ENCODE data around the gene NME3. TPM values are rescaled to one million over a fixed set of nuclear protein-coding genes. Genes with fewer than 3 reads are reported as not detected.

The NME3 gene
- total and polyA plus RNA-seq, 10 of the 15 experiments (the other 5 are each of a cell fraction or from before 2014, with no cell fraction given), result 0.61 to 55.5 (median 26.5) TPM

DNA sequence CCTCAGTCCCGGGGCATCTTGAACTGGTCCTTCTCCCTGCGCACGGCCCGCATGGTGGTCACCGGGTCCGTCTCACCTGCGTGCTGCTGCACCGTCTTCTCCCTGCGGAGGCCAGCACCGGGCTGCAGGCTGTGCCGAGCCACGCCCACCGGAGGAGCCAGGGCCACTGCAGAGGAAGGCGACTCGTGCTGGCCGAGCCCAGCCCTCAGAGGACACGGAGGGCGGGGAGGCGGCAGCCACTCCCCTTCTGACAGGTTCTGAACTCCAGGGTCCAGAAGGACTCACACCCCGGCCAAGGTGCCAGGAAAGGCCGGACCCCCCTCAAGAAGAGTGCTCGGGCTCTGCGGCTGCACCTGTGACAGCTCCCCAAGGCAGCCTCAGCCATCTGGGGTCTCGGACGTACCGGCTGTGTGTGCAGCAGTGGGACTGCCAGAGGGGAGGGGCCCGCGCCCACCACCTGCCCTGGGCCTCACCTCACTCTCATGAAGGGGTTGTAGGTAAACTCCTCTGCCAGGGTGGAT lies 38.0 kb upstream of the NME3 start (continued):
- TF ChIP-seq, protein P1, sequence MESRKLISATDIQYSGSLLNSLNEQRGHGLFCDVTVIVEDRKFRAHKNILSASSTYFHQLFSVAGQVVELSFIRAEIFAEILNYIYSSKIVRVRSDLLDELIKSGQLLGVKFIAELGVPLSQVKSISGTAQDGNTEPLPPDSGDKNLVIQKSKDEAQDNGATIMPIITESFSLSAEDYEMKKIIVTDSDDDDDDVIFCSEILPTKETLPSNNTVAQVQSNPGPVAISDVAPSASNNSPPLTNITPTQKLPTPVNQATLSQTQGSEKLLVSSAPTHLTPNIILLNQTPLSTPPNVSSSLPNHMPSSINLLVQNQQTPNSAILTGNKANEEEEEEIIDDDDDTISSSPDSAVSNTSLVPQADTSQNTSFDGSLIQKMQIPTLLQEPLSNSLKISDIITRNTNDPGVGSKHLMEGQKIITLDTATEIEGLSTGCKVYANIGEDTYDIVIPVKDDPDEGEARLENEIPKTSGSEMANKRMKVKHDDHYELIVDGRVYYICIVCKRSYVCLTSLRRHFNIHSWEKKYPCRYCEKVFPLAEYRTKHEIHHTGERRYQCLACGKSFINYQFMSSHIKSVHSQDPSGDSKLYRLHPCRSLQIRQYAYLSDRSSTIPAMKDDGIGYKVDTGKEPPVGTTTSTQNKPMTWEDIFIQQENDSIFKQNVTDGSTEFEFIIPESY (IDR thresholded peaks at IDR 0.05), result no peak
- TF ChIP-seq IKZF1 (conservative IDR thresholded peaks at IDR 0.05), result no peak

DNA sequence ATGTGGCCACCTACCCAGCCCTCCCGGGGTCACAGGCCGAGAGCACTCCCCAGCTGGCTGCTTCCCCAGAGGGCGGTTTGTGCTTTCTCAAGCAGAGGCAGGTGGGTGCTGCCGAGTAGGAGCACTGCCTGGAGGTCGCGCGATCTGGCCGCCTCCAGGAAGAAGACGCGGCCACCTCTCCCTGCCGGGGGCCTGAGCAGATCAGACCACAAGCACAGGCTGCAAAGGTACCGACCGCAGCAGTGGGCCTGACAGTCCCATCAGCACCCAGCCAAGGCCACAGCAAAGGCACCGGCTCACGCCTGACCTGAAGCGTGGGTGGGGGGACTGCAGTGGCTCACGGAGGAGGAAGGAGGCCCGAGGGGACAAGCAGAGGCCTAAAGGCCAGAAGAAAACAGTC lies 37.3 kb upstream of the NME3 start:
- Histone ChIP-seq H3K27ac (ENCODE audit: control insufficient read depth, insufficient read depth) (no peak overlapping the region), H3K4me3 (no peak overlapping the region), H3K4me1 (ENCODE audit: control insufficient read depth, insufficient read depth, low read length) (no peaks in the 10 kb centered on the region), H3K4me2 (ENCODE audit: control insufficient read depth, insufficient read depth) (no peak overlapping the region), H3K27me3 (replicated peaks in 1 of 2; ENCODE audit: control insufficient read depth in 2 of 2, insufficient read depth in 2 of 2, low read length in 1 of 2) (no peaks in the 10 kb centered on the region), H3K79me2 (ENCODE audit: control insufficient read depth, insufficient read depth, low read length) (no peaks in the 10 kb centered on the region), H3K9ac (ENCODE audit: control insufficient read depth, insufficient read depth, low read length) (no peak overlapping the region), H3K36me3 (ENCODE audit: control insufficient read depth in 2 of 2, insufficient read depth in 2 of 2, low read length in 1 of 2) (peaks cover 0 to 1% of the 10 kb centered on the region in 2 experiments; a peak in 3 of 4 replicates), H3K9me3 (replicated peaks; ENCODE audit: control insufficient read depth, insufficient read depth, low read length) (no peaks in the 10 kb centered on the region; the same call in 2 of the 3 replicates), H2AFZ (ENCODE audit: control insufficient read depth, low read depth, low read length) (no peak overlapping the region), H4K20me1 (ENCODE audit: control insufficient read depth, insufficient read depth) (no peaks in the 10 kb centered on the region)
- TF ChIP-seq, protein P2, sequence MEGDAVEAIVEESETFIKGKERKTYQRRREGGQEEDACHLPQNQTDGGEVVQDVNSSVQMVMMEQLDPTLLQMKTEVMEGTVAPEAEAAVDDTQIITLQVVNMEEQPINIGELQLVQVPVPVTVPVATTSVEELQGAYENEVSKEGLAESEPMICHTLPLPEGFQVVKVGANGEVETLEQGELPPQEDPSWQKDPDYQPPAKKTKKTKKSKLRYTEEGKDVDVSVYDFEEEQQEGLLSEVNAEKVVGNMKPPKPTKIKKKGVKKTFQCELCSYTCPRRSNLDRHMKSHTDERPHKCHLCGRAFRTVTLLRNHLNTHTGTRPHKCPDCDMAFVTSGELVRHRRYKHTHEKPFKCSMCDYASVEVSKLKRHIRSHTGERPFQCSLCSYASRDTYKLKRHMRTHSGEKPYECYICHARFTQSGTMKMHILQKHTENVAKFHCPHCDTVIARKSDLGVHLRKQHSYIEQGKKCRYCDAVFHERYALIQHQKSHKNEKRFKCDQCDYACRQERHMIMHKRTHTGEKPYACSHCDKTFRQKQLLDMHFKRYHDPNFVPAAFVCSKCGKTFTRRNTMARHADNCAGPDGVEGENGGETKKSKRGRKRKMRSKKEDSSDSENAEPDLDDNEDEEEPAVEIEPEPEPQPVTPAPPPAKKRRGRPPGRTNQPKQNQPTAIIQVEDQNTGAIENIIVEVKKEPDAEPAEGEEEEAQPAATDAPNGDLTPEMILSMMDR (IDR thresholded peaks at IDR 0.05 in 2 of 3, conservative IDR thresholded peaks at IDR 0.05 in 1 of 3; ENCODE audit: control insufficient read depth in 2 of 3, extremely low read depth in 1 of 3, insufficient read depth in 1 of 3, low read depth in 3 of 3, low read length in 3 of 3), result no peak
- TF ChIP-seq IRF4 (IDR thresholded peaks at IDR 0.05; ENCODE audit: low read depth, low read length) (no peak), GATAD2B (conservative IDR thresholded peaks at IDR 0.05; ENCODE audit: low read depth) (no peak), SMAD5 (IDR thresholded peaks at IDR 0.05; ENCODE audit: low read depth) (no peak), ZNF622 (IDR thresholded peaks at IDR 0.05) (no peak), SPI1 (IDR thresholded peaks at IDR 0.05; ENCODE audit: borderline replicate concordance, insufficient read depth, low read depth, low read length) (no peak), SP1 (IDR thresholded peaks at IDR 0.05; ENCODE audit: low read depth, low read length) (no peak), POLR2AphosphoS2 (IDR thresholded peaks at IDR 0.05; ENCODE audit: low read depth, low read length) (no peak), EGR1 (IDR thresholded peaks at IDR 0.05; ENCODE audit: borderline replicate concordance in 1 of 2, low read depth in 2 of 2, low read length in 2 of 2) (no peak), GABPA (IDR thresholded peaks at IDR 0.05; ENCODE audit: low read depth) (no peak)
- DNase-seq (ENCODE audit: low read depth, low spot score) (no peak), FAIRE-seq (no peak), ATAC-seq (no peak)
- intact Hi-C loops (cut with micrococcal nuclease; ENCODE audit: unreplicated experiment) (no loop called here), in situ Hi-C loops (cut with MboI) (no loop called here)
- BruUV-seq (replicated peaks), result no TSS peak
- POLR2A ChIA-PET, result no interaction called here
- SMC1A ChIA-PET (ENCODE audit: uncharacterized antibody, unreplicated experiment), result no interaction called here
- WGBS (ENCODE audit: insufficient coverage, insufficient replicate concordance, low lambda C conversion rate, missing lambda C conversion rate), result 86% methylated on average over 18 of the region's 18 CpGs
- CTCF ChIA-PET, result no interaction called here
- RAD21 ChIA-PET (ENCODE audit: unreplicated experiment), result no interaction called here

Data from GM12878 (cell line).